HEK293 (cell line): ENCODE results near the gene SLC35C1.

Source experiments
- CTCF ChIA-PET: fragments of 350-600 bp; formaldehyde crosslinking; extraction: SDS; loops from one replicate; lab custom pipeline; 2021; ENCODE audit warnings: antibody characterized with exemption; lab: Yijun Ruan, JAX
- POLR2A ChIA-PET: fragments of 300-600 bp; formaldehyde crosslinking; extraction: SDS; loops from one replicate; lab custom pipeline; 2020; ENCODE audit warnings: antibody characterized with exemption, inconsistent platforms; lab: Yijun Ruan, JAX
- H3K27ac ChIP-seq: fragments of 200-500 bp; sonication (Bioruptor generic); 2 replicates; pipeline ENCODE4 v1.5.1; 2014; ENCODE audit warnings: low read depth, low read length, control low read depth, inconsistent platforms; ENCODE audit errors: extremely low read depth
- H3K36me3 ChIP-seq, 2 experiments: fragments of 200-500 bp in 1 of 2; sonication (Bioruptor generic) in 1 of 2; 1 replicate in 1 of 2; 2 replicates in 1 of 2; pipeline ENCODE4 v1.5.1; 2014 to 2017; ENCODE audit warnings: inconsistent platforms in 2 of 2, low read length in 2 of 2; ENCODE audit not compliant: control insufficient read depth in 2 of 2, insufficient read depth in 1 of 2
- H3K4me1 ChIP-seq: fragments of 200-500 bp; sonication (Bioruptor generic); 2 replicates; pipeline ENCODE4 v1.5.1; 2014; ENCODE audit warnings: mild to moderate bottlenecking, low read length, inconsistent platforms; ENCODE audit not compliant: control insufficient read depth, insufficient read depth
- H3K4me3 ChIP-seq: 2 replicates; pipeline ENCODE4 v1.5.1; 2011; ENCODE audit warnings: low read depth, mild to moderate bottlenecking, control low read depth, low read length, moderate library complexity
- H3K9me3 ChIP-seq: fragments of 200-500 bp; sonication (Bioruptor generic); 2 replicates; pipeline ENCODE4 v1.5.1; 2014; ENCODE audit warnings: low read depth, low read length, inconsistent platforms; ENCODE audit not compliant: control insufficient read depth, insufficient read depth
- GLIS1 ChIP-seq: fragments of 450-650 bp; formaldehyde crosslinking; IDR thresholded peaks from 2 replicates; pipeline ENCODE4 v1.5.1; 2016; ENCODE audit warnings: missing biosample characterization, missing genetic modification characterization
- KLF16 ChIP-seq: fragments of 450-650 bp; formaldehyde crosslinking; IDR thresholded peaks from 2 replicates; pipeline ENCODE4 v1.5.1; 2017; ENCODE audit warnings: missing biosample characterization, missing genetic modification characterization
- MEIS1 ChIP-seq: sonication (generic); formaldehyde crosslinking; IDR thresholded peaks from 2 replicates; pipeline ENCODE4 v1.8.1; 2022; ENCODE audit warnings: missing genetic modification reagents, mild to moderate bottlenecking, borderline replicate concordance
- MZF1 ChIP-seq: fragments of 450-650 bp; formaldehyde crosslinking; IDR thresholded peaks from 2 replicates; pipeline ENCODE4 v1.5.1; 2017; ENCODE audit warnings: missing biosample characterization, missing genetic modification characterization, borderline replicate concordance
- OVOL3 ChIP-seq: fragments of 450-650 bp; formaldehyde crosslinking; IDR thresholded peaks from 2 replicates; pipeline ENCODE4 v1.5.1; 2016; ENCODE audit warnings: missing biosample characterization, missing genetic modification characterization
- SCRT2 ChIP-seq: fragments of 450-650 bp; formaldehyde crosslinking; IDR thresholded peaks from 2 replicates; pipeline ENCODE4 v1.5.1; 2016; ENCODE audit warnings: missing biosample characterization, missing genetic modification characterization
- SETDB1 ChIP-seq: IDR thresholded peaks from one replicate; pipeline ENCODE4 v1.6.1; 2017; ENCODE audit warnings: mild to moderate bottlenecking, low read length, moderate library complexity, mixed read lengths; ENCODE audit not compliant: insufficient read length
- ZBTB1 ChIP-seq: fragments of 450-650 bp; formaldehyde crosslinking; IDR thresholded peaks from 2 replicates; pipeline ENCODE4 v1.5.1; 2016; ENCODE audit warnings: missing biosample characterization, missing genetic modification characterization
- ZBTB17 ChIP-seq: fragments of 450-650 bp; formaldehyde crosslinking; IDR thresholded peaks from 2 replicates; pipeline ENCODE4 v1.5.1; 2016; ENCODE audit warnings: missing biosample characterization, missing genetic modification characterization
- ZBTB8A ChIP-seq: fragments of 450-650 bp; formaldehyde crosslinking; IDR thresholded peaks from 2 replicates; pipeline ENCODE4 v1.5.1; 2016; ENCODE audit warnings: missing biosample characterization, missing genetic modification characterization
- ZFHX2 ChIP-seq: fragments of 450-650 bp; formaldehyde crosslinking; conservative IDR thresholded peaks from 2 replicates; pipeline ENCODE4 v1.5.1; 2016; ENCODE audit warnings: missing biosample characterization, missing genetic modification characterization
- ZNF175 ChIP-seq: fragments of 450-650 bp; formaldehyde crosslinking; IDR thresholded peaks from 2 replicates; pipeline ENCODE4 v1.5.1; 2016; ENCODE audit warnings: missing biosample characterization, missing genetic modification characterization
- ZNF341 ChIP-seq: fragments of 450-650 bp; formaldehyde crosslinking; IDR thresholded peaks from 2 replicates; pipeline ENCODE4; 2016; ENCODE audit warnings: low read depth, missing biosample characterization, missing genetic modification characterization
- ZNF473 ChIP-seq: fragments of 450-650 bp; formaldehyde crosslinking; IDR thresholded peaks from 2 replicates; pipeline ENCODE4 v1.5.1; 2017; ENCODE audit warnings: missing biosample characterization, missing genetic modification characterization
- ZNF521 ChIP-seq: fragments of 450-650 bp; formaldehyde crosslinking; IDR thresholded peaks from 2 replicates; pipeline ENCODE4 v1.5.1; 2017; ENCODE audit warnings: missing biosample characterization, mild to moderate bottlenecking, missing genetic modification characterization
- ZNF560 ChIP-seq: fragments of 450-650 bp; formaldehyde crosslinking; IDR thresholded peaks from 2 replicates; pipeline ENCODE4 v1.5.1; 2017; ENCODE audit warnings: missing biosample characterization, missing genetic modification characterization, borderline replicate concordance
- ZNF664 ChIP-seq: fragments of 450-650 bp; formaldehyde crosslinking; IDR thresholded peaks from 2 replicates; pipeline ENCODE4 v1.5.1; 2016; ENCODE audit warnings: missing biosample characterization, missing genetic modification characterization
- ZSCAN23 ChIP-seq: fragments of 450-650 bp; formaldehyde crosslinking; IDR thresholded peaks from 2 replicates; pipeline ENCODE4 v1.5.1; 2016; ENCODE audit warnings: missing biosample characterization, missing genetic modification characterization
- TF ChIP-seq, protein P1 (sequence below): fragments of 450-650 bp; formaldehyde crosslinking; IDR thresholded peaks from 2 replicates; pipeline ENCODE4 v1.5.1; 2016; ENCODE audit warnings: missing biosample characterization, missing genetic modification characterization

SLC35C1 gene

DNA sequence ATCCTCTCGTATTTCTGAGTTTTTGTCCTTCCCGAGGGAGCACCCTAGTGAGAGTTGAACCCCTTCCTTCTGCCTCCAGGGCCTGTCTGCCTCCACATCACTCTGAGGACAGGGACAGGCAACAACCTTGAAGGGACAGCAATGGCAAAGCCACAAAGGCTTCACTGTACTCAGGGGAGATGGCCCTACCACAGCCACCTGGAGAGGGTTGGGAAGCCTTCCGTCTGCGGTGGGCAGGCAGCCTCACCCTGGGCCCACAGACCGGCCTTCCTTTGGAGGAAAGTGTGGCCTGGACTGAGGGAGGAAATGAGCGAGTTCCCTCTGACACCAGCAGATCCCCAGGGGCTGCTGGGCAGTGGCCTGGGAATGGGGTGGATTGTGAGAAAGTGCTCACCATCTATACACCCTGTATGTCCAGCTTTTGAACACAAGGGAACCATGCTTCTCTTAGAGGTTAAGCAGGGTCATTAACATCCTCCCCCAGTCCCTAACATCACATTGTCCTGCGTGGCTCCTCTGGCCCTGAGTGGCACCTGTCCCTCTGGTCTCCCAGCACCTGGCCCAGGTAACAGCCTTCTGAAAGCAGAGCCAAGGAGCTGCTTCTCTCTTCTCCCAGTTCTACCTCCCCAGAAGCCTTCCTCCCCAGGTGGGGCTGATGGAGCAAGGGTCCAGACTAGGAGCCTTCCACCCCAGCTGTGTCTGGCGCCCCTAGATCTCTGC, 6.8 kb downstream of the SLC35C1 start:
- Histone ChIP-seq H3K4me3 (no peak overlapping the region), H3K9me3 (no peaks in the 10 kb centered on the region), H3K27ac (no peak overlapping the region), H3K4me1 (no peaks in the 10 kb centered on the region), H3K36me3 (peaks cover 0 to 31% of the 10 kb centered on the region in 2 experiments; a peak in 1 of 3 replicates)
- CTCF ChIA-PET = interaction anchor here (1.0 kb wide), 2 partner anchors 21 to 31 kb away, joined by 3 read pairs; no protein-coding TSS in a partner anchor
- POLR2A ChIA-PET = no interaction called here
- no peak for TF ChIP-seq SCRT2 (tag by site-specific recombination)
- TF ChIP-seq GLIS1 (tag by site-specific recombination) = 0 out of 2 replicates have a peak, but pooled peaks have one; percentile 13

DNA sequence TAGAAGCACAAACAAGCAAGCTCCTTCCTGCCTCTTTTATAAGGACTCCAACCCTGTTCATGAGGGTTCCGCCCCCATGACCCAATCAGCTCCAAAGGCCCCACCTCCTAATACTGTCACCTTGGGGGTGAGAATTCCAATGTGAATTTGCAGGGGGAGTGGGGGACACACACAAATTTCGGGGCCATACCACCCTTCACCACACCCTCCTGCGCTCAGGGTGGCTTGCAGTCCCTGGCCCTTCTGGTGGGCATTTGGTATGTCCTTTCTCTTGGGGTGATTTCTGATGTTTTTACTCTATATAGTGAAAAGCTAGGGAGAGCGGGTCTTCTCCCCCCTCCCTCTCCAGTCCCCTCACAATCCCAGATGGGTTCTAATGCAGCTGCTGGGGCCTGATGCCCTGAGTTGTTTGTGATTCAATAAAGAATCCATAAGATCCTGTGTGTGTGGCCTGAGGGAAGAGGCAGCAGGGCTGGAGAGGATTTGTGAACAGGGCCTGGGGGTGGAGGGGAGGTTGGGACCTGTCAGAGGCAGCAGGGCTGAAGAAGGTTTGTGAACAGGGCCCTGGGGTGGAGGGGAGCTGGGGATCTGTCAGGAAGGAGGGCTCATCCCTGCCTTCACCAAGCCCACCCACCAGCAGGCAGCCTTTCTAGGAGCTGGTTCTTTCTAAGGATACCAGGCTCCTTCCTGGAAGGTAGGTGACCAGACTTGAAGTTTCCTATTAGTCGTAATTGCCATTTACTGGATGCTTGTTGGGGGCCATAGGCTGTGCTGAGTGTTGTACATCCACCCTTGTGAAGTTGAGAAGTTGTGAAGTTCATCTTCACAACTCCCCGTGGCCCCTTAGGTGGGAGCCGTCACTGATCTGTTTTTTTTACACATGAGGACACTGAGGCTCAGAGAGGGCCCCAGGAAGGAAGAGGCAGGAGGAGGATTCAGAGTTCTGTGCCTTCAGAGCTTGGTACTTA, 7.9 kb downstream of the SLC35C1 start:
- no peak for TF ChIP-seq ZFHX2 (tag by site-specific recombination)
- TF ChIP-seq, protein P1, sequence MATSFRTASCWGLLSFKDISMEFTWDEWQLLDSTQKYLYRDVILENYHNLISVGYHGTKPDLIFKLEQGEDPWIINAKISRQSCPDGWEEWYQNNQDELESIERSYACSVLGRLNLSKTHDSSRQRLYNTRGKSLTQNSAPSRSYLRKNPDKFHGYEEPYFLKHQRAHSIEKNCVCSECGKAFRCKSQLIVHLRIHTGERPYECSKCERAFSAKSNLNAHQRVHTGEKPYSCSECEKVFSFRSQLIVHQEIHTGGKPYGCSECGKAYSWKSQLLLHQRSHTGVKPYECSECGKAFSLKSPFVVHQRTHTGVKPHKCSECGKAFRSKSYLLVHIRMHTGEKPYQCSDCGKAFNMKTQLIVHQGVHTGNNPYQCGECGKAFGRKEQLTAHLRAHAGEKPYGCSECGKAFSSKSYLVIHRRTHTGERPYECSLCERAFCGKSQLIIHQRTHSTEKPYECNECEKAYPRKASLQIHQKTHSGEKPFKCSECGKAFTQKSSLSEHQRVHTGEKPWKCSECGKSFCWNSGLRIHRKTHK (tag by site-specific recombination) = no peak
- no peak for TF ChIP-seq ZSCAN23 (tag by site-specific recombination)
- no peak for TF ChIP-seq ZNF175 (tag by site-specific recombination)
- TF ChIP-seq ZNF560 (tag by site-specific recombination) = no peak
- TF ChIP-seq ZNF664 (tag by site-specific recombination) = no peak
- TF ChIP-seq ZNF473 = no peak
- TF ChIP-seq ZBTB1 (tag by site-specific recombination) = no peak
- TF ChIP-seq OVOL3 (tag by site-specific recombination) = no peak
- no peak for TF ChIP-seq ZNF341 (tag by site-specific recombination)
- TF ChIP-seq KLF16 (tag by site-specific recombination) = no peak
- no peak for TF ChIP-seq ZBTB8A (tag by site-specific recombination)
- TF ChIP-seq MEIS1 (CRISPR knock-in tag) = no peak
- no peak for TF ChIP-seq ZBTB17 (tag by site-specific recombination)
- peaks cover 0 to 26% of the 10 kb centered on the region in 2 experiments; a peak in 1 of 3 replicates for H3K36me3 ChIP-seq
- no peaks in the 10 kb centered on the region for H3K9me3 ChIP-seq
- H3K27ac ChIP-seq = no peak overlapping the region
- POLR2A ChIA-PET = interaction anchor here (0.7 kb wide), 2 partner anchors 498 to 1870 kb away, joined by 3 read pairs; no protein-coding TSS in a partner anchor
- no peaks in the 10 kb centered on the region for H3K4me1 ChIP-seq
- CTCF ChIA-PET = interaction anchor here (0.6 to 1.0 kb wide), 3 partner anchors 20 to 1897 kb away, joined by 3 to 6 read pairs (median 3); no protein-coding TSS in a partner anchor
- H3K4me3 ChIP-seq = no peak overlapping the region

DNA sequence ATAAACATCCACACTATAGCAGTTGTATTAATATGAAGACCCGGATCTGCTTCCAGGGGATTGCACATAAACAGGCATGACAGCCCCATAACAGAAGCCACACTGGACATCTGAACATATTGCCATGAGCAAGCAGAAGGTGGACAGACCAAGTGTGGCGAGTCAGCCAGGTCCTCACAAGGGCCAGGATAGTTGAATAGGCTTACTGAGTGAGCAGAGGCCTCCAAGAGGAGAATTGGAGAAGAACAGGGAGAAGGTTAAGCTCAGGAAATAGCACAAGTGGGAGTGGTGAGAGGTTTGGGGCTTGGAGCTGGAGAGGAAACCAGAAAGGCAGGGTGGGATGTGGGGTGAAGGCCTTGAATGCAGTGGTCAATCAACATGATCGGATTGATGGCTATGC, 10.8 kb downstream of the SLC35C1 start:
- TF ChIP-seq ZNF521 (no peak), SETDB1 (no peak), MZF1 (no peak)
- ChIA-PET CTCF (interaction anchor here (0.6 to 1.4 kb wide), 2 partner anchors 11 to 44 kb away, joined by 3 to 5 read pairs; partner anchors contain the start of gene SLC35C1), POLR2A (interaction anchor here (2.0 kb wide), 1 partner anchor 11 kb away, joined by 8 read pairs; the partner anchor contains the start of gene SLC35C1)
- H3K4me1 ChIP-seq = no peaks in the 10 kb centered on the region
- H3K27ac ChIP-seq = no peak overlapping the region
- H3K9me3 ChIP-seq = no peaks in the 10 kb centered on the region
- no peak overlapping the region for H3K4me3 ChIP-seq
- peaks cover 0 to 15% of the 10 kb centered on the region in 2 experiments; a peak in 1 of 3 replicates for H3K36me3 ChIP-seq
